ENCODE data around the gene RPL10A.
"Not testable (repeated sequence)": the region's sequence is repeated elsewhere in the genome, so short reads cannot be mapped to it uniquely, and the experiment has no call there.

The RPL10A gene

DNA sequence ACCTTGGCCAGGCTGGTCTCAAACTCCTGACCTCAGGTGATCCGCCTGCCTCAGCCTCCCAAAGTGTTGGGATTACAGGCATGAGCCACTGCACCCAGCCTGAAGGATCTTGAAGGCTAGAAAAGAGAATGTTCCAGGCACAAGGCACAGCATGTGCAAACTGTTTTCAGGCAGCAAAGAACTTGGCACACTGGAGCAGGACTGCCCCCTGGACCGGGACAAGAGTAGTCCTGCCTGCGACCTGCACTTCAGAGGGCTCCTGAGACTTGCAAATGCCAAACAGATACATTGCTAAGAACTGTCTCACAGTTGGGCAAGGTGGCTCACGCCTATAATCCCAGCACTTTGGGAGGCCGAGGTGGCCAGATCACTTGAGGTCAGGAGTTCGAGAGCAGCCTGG, 47.7 kb downstream of the RPL10A start:
- not testable (repeated sequence) for DNase-seq

- no peak for DNase-seq
Measured at GRCh38 chr6:35516712-35517111, 48.5 kb downstream of the RPL10A start.

DNA sequence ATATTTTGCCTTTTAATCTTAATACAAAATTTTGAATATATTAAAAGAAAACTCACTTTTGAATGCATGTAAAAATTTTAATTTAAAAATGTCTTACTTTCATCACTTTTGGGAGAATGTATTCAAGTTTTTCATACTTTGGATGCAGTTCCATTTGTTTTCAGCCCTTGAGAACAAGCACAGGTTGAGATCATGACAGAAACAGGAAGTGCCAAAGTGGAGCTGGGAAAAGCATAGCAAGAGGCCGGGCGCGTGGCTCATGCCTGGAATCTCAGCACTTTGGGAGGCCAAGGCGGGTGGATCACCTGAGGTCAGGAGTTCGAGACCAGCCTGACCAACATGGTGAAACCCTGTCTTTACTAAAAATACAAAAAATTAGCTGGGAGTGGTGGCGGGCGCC, 49.8 kb downstream of the RPL10A start:
- not testable (repeated sequence) for DNase-seq

DNA sequence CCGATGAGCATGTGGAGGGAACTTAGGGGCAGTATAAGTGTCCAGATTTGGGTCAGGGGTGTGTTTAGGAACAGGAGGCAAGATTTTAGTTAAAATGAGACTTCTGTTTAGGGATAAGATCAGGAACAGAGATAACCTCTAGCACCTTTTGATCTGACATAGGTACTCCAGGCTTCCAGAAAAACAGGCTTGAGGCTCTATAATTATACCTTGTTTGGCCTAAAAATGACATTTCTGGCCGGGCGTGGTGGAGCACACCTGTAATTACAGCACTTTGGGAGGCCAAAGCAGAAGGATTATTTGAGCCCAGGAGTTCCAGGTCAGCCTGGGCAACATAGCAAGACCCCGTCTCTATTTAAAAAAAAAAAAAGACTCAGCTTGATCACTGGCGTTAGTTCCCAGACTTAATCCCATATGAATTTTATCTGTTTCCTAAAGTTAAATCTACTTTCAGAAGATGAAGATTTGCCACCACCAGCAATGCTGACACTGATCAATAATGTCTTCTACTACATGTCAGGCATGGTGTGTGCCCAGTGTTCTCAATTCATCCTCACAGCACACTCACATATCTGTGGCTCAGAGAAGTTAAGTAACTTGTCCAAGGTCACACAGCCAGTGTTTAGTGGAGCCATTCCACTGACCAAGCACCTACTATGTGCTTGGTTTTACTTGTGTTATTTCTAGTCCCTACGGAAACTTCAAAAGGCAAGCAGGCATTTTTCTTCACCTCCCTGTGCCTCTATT, 50.5 kb downstream of the RPL10A start:
- no peak for DNase-seq

DNA sequence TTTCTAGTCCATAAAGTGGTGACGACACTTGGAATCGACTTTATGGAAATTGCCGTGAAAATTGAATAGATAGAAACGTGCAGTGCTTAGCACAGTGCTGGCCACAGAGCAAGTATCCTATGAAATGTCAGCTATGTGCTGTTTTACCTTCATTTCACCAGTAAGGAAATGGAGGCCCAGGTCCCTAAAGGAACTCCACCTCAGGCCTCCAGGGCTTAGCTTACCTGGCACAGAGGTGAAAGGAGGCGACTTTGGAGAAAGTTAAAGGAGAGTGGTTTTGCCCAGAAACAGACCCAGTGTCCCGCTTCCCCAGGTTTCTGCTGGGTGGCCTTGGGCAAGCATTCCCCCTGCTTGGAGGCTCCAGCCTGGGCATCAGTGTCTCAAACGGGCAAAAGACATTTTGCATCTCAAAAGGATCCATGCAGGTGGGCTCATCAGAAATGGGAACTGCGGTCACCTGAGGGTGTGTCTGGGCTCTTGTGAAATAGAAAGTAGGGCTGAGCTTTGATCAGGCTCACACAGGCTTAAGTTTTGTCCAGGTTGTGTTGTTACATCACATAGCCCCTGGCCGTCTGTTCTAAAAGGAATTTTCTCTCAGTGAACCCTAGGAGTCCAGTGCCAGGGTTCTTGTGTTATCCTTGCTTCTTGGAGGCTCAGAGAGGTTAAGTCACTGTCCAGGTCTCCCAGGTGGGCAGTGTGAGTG, 51.3 kb downstream of the RPL10A start:
- DNase-seq, result no peak

Measured in activated gamma-delta T cell treated with Interleukin-2 at 50 U/mL for 16 hours (primary cell).